HepG2 (cell line): Measurements from ENCODE around the gene PEX3. TPM values are rescaled to one million over a fixed set of nuclear protein-coding genes. Genes with fewer than 3 reads are reported as not detected.

Experiments
- ATRX ChIP-seq: sonication (generic); formaldehyde crosslinking; IDR thresholded peaks from 2 replicates; pipeline ENCODE4 v1.4.0; 2020; ENCODE audit warnings: missing genetic modification reagents, borderline replicate concordance
- CCAR2 ChIP-seq: fragments of 200-400 bp; formaldehyde crosslinking; optimal IDR thresholded peaks from 2 replicates; pipeline ENCODE3; 2018; ENCODE audit warnings: low read depth, mild to moderate bottlenecking, low read length, moderate library complexity
- CEBPG ChIP-seq: IDR thresholded peaks from 2 replicates; pipeline ENCODE4 v1.6.1; 2016
- FOXM1 ChIP-seq: sonication (generic); formaldehyde crosslinking; IDR thresholded peaks from 2 replicates; pipeline ENCODE4 v1.5.0; 2020; ENCODE audit warnings: missing genetic modification reagents
- FOXO1 ChIP-seq: sonication (generic); formaldehyde crosslinking; IDR thresholded peaks from 2 replicates; pipeline ENCODE4 v1.4.0; 2020; ENCODE audit warnings: missing genetic modification reagents
- HNRNPL ChIP-seq: fragments of 200-400 bp; formaldehyde crosslinking; IDR thresholded peaks from 2 replicates; pipeline ENCODE4 v1.6.1; 2017; ENCODE audit warnings: mild to moderate bottlenecking, low read depth, low read length
- HNRNPUL1 ChIP-seq: fragments of 200-400 bp; formaldehyde crosslinking; IDR thresholded peaks from 2 replicates; pipeline ENCODE4 v1.6.1; 2017; ENCODE audit warnings: low read depth, mild to moderate bottlenecking, low read length, moderate library complexity
- JUN ChIP-seq: sonication (generic); formaldehyde crosslinking; IDR thresholded peaks from 2 replicates; pipeline ENCODE4 v1.4.0; 2020; ENCODE audit warnings: mild to moderate bottlenecking, missing genetic modification reagents
- KLF15 ChIP-seq: sonication (generic); formaldehyde crosslinking; IDR thresholded peaks from 2 replicates; pipeline ENCODE4 v1.8.1; 2023; ENCODE audit warnings: borderline replicate concordance, mild to moderate bottlenecking, inconsistent platforms, missing genetic modification reagents, mixed read lengths
- MEF2D ChIP-seq: sonication (generic); formaldehyde crosslinking; IDR thresholded peaks from 2 replicates; pipeline ENCODE4 v1.5.1; 2020; ENCODE audit warnings: mild to moderate bottlenecking, missing genetic modification reagents
- MIXL1 ChIP-seq: IDR thresholded peaks from 2 replicates; pipeline ENCODE4 v1.6.1; 2016
- NAIF1 ChIP-seq: sonication (generic); formaldehyde crosslinking; IDR thresholded peaks from 2 replicates; pipeline ENCODE4 v1.5.0; 2020; ENCODE audit warnings: mild to moderate bottlenecking, missing genetic modification reagents, borderline replicate concordance
- NR2F2 ChIP-seq: IDR thresholded peaks from 2 replicates; pipeline ENCODE4 v1.6.1; 2012; ENCODE audit warnings: low read depth, inconsistent platforms, borderline replicate concordance
- SIN3B ChIP-seq: fragments of 150-350 bp; IDR thresholded peaks from 2 replicates; pipeline ENCODE4 v1.6.1; 2014; ENCODE audit warnings: low read length
- SMARCE1 ChIP-seq: fragments of 450-650 bp; IDR thresholded peaks from 2 replicates; pipeline ENCODE4 v1.6.1; 2017; ENCODE audit warnings: borderline replicate concordance
- SNAPC5 ChIP-seq: sonication (generic); formaldehyde crosslinking; IDR thresholded peaks from 2 replicates; pipeline ENCODE4 v1.8.1; 2023; ENCODE audit warnings: mild to moderate bottlenecking, missing genetic modification reagents, borderline replicate concordance
- SRY ChIP-seq: sonication (generic); formaldehyde crosslinking; IDR thresholded peaks from 2 replicates; pipeline ENCODE4 v1.8.0; 2022; ENCODE audit warnings: mild to moderate bottlenecking, missing genetic modification reagents
- TAF15 ChIP-seq: fragments of 200-400 bp; formaldehyde crosslinking; IDR thresholded peaks from one replicate; pipeline ENCODE4 v1.6.1; 2018; ENCODE audit warnings: mild to moderate bottlenecking, low read depth, low read length; ENCODE audit not compliant: poor library complexity, severe bottlenecking
- ZBTB33 ChIP-seq: sonication (generic); formaldehyde crosslinking; IDR thresholded peaks from 2 replicates; pipeline ENCODE4 v1.4.0; 2020; ENCODE audit warnings: missing genetic modification reagents
- ZNF263 ChIP-seq: sonication (generic); formaldehyde crosslinking; IDR thresholded peaks from 2 replicates; pipeline ENCODE4 v1.4.0; 2020; ENCODE audit warnings: missing genetic modification reagents
- ZSCAN20 ChIP-seq: sonication (generic); formaldehyde crosslinking; IDR thresholded peaks from 2 replicates; pipeline ENCODE4 v1.4.0; 2020; ENCODE audit warnings: missing genetic modification reagents, mild to moderate bottlenecking, borderline replicate concordance
- polyA plus RNA-seq, 8 experiments: library from polyadenylated mRNA; depleted of rRNA in 3 of 8; stranded (reverse) in 7 of 8; unstranded in 1 of 8; fragments of >200 nt; fragmentation: Illumina TruSeq in 4 of 8; extraction: Trizol in 4 of 8; gene quantifications; 2 replicates each; pipeline versions ENCODE4 v1.2.1 to v1.2.3, GENCODE V29; 2011 to 2016; ENCODE audit warnings: low read depth in 4 of 8, missing spikeins in 1 of 8, mixed read lengths in 1 of 8; ENCODE audit not compliant: insufficient read depth in 1 of 8
- total RNA-seq, 5 experiments: library from RNA; depleted of rRNA; stranded (reverse); fragments of >200 nt; fragmentation: Illumina TruSeq; extraction: Trizol; gene quantifications; 2 replicates each; pipeline ENCODE4 v1.2.3, GENCODE V29; 2016; ENCODE audit warnings: low read depth in 1 of 5
- TF ChIP-seq, protein P1 (sequence below): sonication (generic); formaldehyde crosslinking; IDR thresholded peaks from 2 replicates; pipeline ENCODE4 v1.5.0; 2020; ENCODE audit warnings: missing genetic modification reagents
- TF ChIP-seq, protein P2 (sequence below): sonication (generic); formaldehyde crosslinking; conservative IDR thresholded peaks from 2 replicates; pipeline ENCODE4 v1.4.0; 2020; ENCODE audit warnings: missing genetic modification reagents
- TF ChIP-seq, protein P3 (sequence below): sonication (generic); formaldehyde crosslinking; IDR thresholded peaks from 2 replicates; pipeline ENCODE4 v1.4.0; 2020; ENCODE audit warnings: missing genetic modification reagents
- TF ChIP-seq, protein P4 (sequence below): sonication (generic); formaldehyde crosslinking; IDR thresholded peaks from 2 replicates; pipeline ENCODE4 v1.5.0; 2020; ENCODE audit warnings: missing genetic modification reagents, mild to moderate bottlenecking, borderline replicate concordance
- TF ChIP-seq, protein P5 (sequence below): sonication (generic); formaldehyde crosslinking; IDR thresholded peaks from 2 replicates; pipeline ENCODE4 v1.4.0; 2020; ENCODE audit warnings: mild to moderate bottlenecking, missing genetic modification reagents

PEX3 gene
- total and polyA plus RNA-seq, 2 of the 13 experiments (the other 11 are each of a cell fraction or from before 2014, with no cell fraction given), result 30.9 to 40.8 TPM

- TF ChIP-seq, protein P1, sequence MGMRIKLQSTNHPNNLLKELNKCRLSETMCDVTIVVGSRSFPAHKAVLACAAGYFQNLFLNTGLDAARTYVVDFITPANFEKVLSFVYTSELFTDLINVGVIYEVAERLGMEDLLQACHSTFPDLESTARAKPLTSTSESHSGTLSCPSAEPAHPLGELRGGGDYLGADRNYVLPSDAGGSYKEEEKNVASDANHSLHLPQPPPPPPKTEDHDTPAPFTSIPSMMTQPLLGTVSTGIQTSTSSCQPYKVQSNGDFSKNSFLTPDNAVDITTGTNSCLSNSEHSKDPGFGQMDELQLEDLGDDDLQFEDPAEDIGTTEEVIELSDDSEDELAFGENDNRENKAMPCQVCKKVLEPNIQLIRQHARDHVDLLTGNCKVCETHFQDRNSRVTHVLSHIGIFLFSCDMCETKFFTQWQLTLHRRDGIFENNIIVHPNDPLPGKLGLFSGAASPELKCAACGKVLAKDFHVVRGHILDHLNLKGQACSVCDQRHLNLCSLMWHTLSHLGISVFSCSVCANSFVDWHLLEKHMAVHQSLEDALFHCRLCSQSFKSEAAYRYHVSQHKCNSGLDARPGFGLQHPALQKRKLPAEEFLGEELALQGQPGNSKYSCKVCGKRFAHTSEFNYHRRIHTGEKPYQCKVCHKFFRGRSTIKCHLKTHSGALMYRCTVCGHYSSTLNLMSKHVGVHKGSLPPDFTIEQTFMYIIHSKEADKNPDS (CRISPR knock-in tag), result no peak
- no peak for TF ChIP-seq MEF2D (CRISPR knock-in tag)
- TF ChIP-seq CEBPG (CRISPR knock-in tag), result peak; percentile 90
- peak; percentile 57 for TF ChIP-seq NR2F2
- TF ChIP-seq CCAR2, result no peak
- TF ChIP-seq HNRNPL, result no peak
- TF ChIP-seq, protein P2, sequence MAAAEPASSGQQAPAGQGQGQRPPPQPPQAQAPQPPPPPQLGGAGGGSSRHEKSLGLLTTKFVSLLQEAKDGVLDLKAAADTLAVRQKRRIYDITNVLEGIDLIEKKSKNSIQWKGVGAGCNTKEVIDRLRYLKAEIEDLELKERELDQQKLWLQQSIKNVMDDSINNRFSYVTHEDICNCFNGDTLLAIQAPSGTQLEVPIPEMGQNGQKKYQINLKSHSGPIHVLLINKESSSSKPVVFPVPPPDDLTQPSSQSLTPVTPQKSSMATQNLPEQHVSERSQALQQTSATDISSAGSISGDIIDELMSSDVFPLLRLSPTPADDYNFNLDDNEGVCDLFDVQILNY (CRISPR knock-in tag), result no peak
- no peak for TF ChIP-seq ZBTB33 (CRISPR knock-in tag)
- TF ChIP-seq SMARCE1, result no peak
- no peak for TF ChIP-seq ZSCAN20 (CRISPR knock-in tag)
- TF ChIP-seq, protein P3, sequence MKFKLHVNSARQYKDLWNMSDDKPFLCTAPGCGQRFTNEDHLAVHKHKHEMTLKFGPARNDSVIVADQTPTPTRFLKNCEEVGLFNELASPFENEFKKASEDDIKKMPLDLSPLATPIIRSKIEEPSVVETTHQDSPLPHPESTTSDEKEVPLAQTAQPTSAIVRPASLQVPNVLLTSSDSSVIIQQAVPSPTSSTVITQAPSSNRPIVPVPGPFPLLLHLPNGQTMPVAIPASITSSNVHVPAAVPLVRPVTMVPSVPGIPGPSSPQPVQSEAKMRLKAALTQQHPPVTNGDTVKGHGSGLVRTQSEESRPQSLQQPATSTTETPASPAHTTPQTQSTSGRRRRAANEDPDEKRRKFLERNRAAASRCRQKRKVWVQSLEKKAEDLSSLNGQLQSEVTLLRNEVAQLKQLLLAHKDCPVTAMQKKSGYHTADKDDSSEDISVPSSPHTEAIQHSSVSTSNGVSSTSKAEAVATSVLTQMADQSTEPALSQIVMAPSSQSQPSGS (CRISPR knock-in tag), result peak; percentile 75; the same call in 1 of the 2 replicates
- TF ChIP-seq FOXO1, result 0 out of 2 replicates have a peak, but pooled peaks have one; percentile 8
- no peak for TF ChIP-seq TAF15
- no peak for TF ChIP-seq JUN (CRISPR knock-in tag)
- TF ChIP-seq, protein P4, sequence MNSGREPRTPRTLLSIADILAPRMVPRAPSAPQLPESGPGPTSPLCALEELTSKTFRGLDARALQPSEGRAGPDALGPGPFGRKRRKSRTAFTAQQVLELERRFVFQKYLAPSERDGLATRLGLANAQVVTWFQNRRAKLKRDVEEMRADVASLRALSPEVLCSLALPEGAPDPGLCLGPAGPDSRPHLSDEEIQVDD, result no peak
- no peak for TF ChIP-seq KLF15 (CRISPR knock-in tag)
- TF ChIP-seq, protein P5, sequence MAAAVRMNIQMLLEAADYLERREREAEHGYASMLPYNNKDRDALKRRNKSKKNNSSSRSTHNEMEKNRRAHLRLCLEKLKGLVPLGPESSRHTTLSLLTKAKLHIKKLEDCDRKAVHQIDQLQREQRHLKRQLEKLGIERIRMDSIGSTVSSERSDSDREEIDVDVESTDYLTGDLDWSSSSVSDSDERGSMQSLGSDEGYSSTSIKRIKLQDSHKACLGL (CRISPR knock-in tag), result no peak
- TF ChIP-seq SNAPC5 (CRISPR knock-in tag), result no peak
- TF ChIP-seq SIN3B, result no peak
- TF ChIP-seq ATRX (CRISPR knock-in tag), result no peak
- TF ChIP-seq ZNF263 (CRISPR knock-in tag), result no peak
- no peak for TF ChIP-seq SRY
- TF ChIP-seq MIXL1 (CRISPR knock-in tag), result peak; percentile 69
- no peak for TF ChIP-seq NAIF1 (CRISPR knock-in tag)
- TF ChIP-seq FOXM1 (CRISPR knock-in tag), result no peak
- TF ChIP-seq HNRNPUL1, result no peak
These were observed 18.0 kb upstream of the PEX3 start (continued) for GRCh38 chr6:143432588-143432987.
